OCI-LY7 (cell line): ENCODE measurements around the gene SOD1.

ENCODE experiments used
- CTCF ChIP-seq: fragments of 200-600 bp; sonication (generic); conservative IDR thresholded peaks from 2 replicates; pipeline ENCODE4 v1.5.1; 2014; ENCODE audit warnings: mild to moderate bottlenecking, antibody characterized with exemption, low read length, moderate library complexity, mixed read lengths
- EZH2phosphoT487 ChIP-seq: fragments of 200-600 bp; sonication (generic); IDR thresholded peaks from 2 replicates; pipeline ENCODE4 v1.6.1; 2018; ENCODE audit warnings: low read depth, borderline replicate concordance, mild to moderate bottlenecking, mixed run types, antibody characterized with exemption, low read length, moderate library complexity, mixed read lengths

GRCh38 chr21:31634993-31635392 is 24.5 kb upstream of the SOD1 start:
- no peak for TF ChIP-seq CTCF
- TF ChIP-seq EZH2phosphoT487: no peak
